ENCODE measurements around the gene TFAP2B.

The TFAP2B gene

GRCh38 chr6:50818673-50819072, at the start of gene TFAP2B:
Gene TFAP2B, plus strand, starts transcription at chr6:50818871. Its CDS starts 21 bp downstream, at chr6:50818892.
- TF ChIP-seq GATA2 (IDR thresholded peaks at IDR 0.05; ENCODE audit: low read depth, low read length) (peak; percentile 39; the same call in 1 of the 2 replicates), GATA3 (IDR thresholded peaks at IDR 0.05; ENCODE audit: low read depth, low read length) (no peak)

DNA sequence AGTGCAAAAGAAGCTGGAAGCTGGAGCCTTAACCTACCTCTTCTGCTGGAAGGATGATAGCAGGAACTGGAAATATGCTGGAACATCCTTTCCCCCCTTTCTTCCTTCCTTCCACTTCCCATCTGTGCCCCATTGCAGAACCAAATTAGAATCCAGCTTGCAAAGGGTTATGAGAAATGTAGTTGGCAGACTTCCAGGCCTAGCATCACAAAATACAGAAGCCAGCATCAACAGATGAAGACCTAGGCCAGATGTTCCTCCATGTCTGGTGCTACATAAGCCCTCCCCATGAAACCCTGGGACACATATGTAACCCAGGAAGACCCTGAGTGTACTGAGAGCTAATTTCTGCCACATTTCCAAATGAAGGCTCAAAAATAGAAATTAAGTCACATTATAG, 40.0 kb upstream of the TFAP2B start:
- TF ChIP-seq GATA3 (IDR thresholded peaks at IDR 0.05; ENCODE audit: low read depth, low read length) (no peak), GATA2 (IDR thresholded peaks at IDR 0.05; ENCODE audit: low read depth, low read length) (no peak)

DNA sequence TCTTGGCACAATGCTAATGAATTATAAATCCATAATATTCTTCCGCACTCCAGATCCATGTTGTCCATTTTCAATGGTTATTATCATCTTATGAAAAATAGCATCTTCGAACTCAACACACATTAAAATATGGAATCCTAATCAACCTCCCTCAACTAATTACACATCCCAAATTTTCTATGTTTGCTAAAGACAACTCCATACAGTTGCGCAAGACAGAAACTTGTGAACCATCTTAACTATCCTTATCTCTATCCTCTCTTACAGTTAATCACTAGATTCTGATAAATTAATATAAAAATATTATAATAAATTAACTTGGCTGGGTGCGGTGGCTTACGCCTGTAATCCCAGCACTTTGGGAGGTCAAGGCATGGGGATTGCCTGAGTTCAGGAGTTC, 38.3 kb upstream of the TFAP2B start:
- TF ChIP-seq GATA3 (IDR thresholded peaks at IDR 0.05; ENCODE audit: low read depth, low read length) = no peak
- TF ChIP-seq GATA2 (IDR thresholded peaks at IDR 0.05; ENCODE audit: low read depth, low read length) = no peak

DNA sequence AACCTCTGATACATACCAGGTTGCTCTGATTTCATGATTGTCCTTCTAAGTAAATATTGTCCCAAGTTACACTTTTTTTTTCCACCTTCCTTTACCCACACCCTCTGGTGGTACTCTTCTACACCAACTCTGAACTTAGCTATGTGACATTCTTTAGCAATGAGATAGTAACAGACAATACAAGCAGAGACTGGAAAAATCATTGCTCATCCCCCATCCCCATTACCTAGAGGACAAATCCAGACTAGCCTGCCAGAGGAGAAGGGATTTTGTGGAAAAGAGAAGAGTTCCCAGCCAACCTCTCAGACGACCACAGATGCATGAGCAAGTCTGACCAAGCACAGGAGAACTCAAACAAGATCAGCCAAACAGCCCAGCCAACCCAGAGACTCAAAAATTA, 32.8 kb upstream of the TFAP2B start:
- TF ChIP-seq GATA3 (IDR thresholded peaks at IDR 0.05; ENCODE audit: low read depth, low read length) = no peak
- no peak for TF ChIP-seq GATA2 (IDR thresholded peaks at IDR 0.05; ENCODE audit: low read depth, low read length)

DNA sequence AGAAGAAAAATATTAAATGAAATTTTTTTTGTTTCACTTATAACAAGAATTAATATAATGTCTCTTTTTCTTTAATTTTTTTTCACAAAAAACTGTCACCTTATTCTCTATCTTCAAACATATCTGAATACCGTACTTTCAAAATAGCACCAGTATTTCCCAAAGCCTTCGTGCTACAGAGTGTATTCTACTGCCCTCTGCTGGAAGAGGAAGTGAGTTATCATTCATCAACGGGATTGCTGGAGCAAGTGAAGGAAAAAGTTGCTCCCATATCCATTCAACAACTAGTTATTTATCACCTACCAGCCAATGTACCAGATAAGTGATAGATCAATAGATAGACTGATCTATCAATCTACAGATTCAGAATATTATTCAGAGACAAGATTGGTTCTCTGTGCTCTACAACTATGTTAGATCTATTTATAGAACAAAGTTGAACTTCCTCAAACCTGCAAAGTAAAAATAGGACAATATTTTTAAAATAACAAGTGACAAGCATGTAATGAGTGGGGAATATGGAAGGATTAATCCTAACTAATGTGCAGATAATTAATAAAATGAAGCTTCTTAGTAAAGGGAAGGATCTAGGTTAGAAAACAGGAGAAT, 26.7 kb upstream of the TFAP2B start:
- TF ChIP-seq GATA2 (IDR thresholded peaks at IDR 0.05; ENCODE audit: low read depth, low read length) (no peak), GATA3 (IDR thresholded peaks at IDR 0.05; ENCODE audit: low read depth, low read length) (0 out of 2 replicates have a peak, but pooled peaks have one; percentile 15)

- no peak for TF ChIP-seq GATA2 (IDR thresholded peaks at IDR 0.05; ENCODE audit: low read depth, low read length)
- TF ChIP-seq GATA3 (IDR thresholded peaks at IDR 0.05; ENCODE audit: low read depth, low read length) = no peak
Measured at GRCh38 chr6:50792771-50793170, 25.9 kb upstream of the TFAP2B start.

- TF ChIP-seq GATA3 (IDR thresholded peaks at IDR 0.05; ENCODE audit: low read depth, low read length) = no peak
- no peak for TF ChIP-seq GATA2 (IDR thresholded peaks at IDR 0.05; ENCODE audit: low read depth, low read length)
Measured at GRCh38 chr6:50795574-50795973, 23.1 kb upstream of the TFAP2B start.

GRCh38 chr6:50804283-50804682, 14.4 kb upstream of the TFAP2B start:
- no peak for TF ChIP-seq GATA2 (IDR thresholded peaks at IDR 0.05; ENCODE audit: low read depth, low read length)
- TF ChIP-seq GATA3 (IDR thresholded peaks at IDR 0.05; ENCODE audit: low read depth, low read length) = no peak

GRCh38 chr6:50807035-50807434, 11.6 kb upstream of the TFAP2B start:
- TF ChIP-seq GATA2 (IDR thresholded peaks at IDR 0.05; ENCODE audit: low read depth, low read length) (no peak), GATA3 (IDR thresholded peaks at IDR 0.05; ENCODE audit: low read depth, low read length) (no peak)

- TF ChIP-seq GATA3 (IDR thresholded peaks at IDR 0.05; ENCODE audit: low read depth, low read length) = no peak
- TF ChIP-seq GATA2 (IDR thresholded peaks at IDR 0.05; ENCODE audit: low read depth, low read length) = peak; percentile 37; the same call in 1 of the 2 replicates
Measured at GRCh38 chr6:50815436-50816114, 3.1 kb upstream of the TFAP2B start.

DNA sequence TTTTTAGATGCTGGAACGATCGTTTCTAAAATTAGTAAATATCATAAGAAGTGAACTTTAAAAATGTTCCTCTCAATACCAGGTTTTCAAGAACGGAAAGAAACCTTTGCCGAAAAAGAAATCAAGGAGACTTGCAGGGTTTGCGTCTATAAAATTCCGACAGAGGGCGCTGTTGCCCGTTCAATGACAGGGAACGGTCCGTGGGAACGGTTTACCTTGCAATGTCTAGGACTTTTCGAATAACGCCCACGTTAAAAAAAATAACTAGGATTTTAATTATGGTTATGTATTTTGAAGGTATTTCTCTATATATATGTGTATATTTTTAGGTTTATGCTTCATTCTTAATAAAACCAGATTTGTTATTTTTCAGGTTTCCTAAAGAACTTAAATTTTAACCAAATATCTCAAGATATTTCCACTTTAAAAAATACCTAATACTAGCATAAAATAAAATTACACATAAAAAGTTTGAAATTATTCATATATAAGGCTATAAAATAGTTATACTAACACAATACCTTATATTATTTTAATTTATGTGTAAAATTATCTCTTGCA, 2.5 kb upstream of the TFAP2B start:
- TF ChIP-seq GATA2 (IDR thresholded peaks at IDR 0.05; ENCODE audit: low read depth, low read length) = no peak
- TF ChIP-seq GATA3 (IDR thresholded peaks at IDR 0.05; ENCODE audit: low read depth, low read length) = no peak

DNA sequence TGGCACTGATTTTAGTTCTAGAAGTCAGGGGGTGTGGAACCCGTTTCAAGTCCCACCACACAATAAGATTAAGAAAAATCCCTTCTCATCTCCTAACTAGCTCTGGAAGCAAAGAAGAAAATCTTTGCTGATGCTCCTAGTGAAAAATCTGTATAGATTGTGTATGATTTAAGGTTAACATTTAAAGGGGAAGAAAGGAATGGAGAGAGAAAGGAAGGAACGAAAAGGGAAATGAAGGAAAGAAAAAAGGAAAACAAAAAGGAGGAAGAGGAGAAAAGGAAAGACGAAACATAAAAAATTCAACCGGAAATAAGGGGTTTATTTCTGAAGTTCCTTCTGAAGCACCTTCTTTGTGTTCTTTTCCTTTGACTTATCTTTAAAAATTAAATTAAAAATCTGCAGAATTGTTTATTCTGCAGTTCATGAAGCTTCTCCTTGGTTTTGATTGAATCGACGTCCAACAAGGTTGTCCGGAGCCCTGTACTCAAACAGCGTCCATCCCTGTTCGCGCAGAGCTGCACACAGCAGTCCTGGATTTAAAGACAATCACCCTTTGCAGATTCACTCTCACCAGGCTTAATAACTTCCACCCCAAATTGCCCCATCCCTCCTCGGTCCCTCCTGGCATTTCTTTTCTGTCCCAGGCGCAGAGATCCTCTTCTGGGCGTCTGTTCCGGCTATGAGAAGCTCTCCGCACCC, 1.6 kb upstream of the TFAP2B start:
- no peak for TF ChIP-seq GATA2 (IDR thresholded peaks at IDR 0.05; ENCODE audit: low read depth, low read length)

- TF ChIP-seq GATA3 (IDR thresholded peaks at IDR 0.05; ENCODE audit: low read depth, low read length) (no peak), GATA2 (IDR thresholded peaks at IDR 0.05; ENCODE audit: low read depth, low read length) (no peak)
Measured at GRCh38 chr6:50817646-50817950, 1.1 kb upstream of the TFAP2B start.

DNA sequence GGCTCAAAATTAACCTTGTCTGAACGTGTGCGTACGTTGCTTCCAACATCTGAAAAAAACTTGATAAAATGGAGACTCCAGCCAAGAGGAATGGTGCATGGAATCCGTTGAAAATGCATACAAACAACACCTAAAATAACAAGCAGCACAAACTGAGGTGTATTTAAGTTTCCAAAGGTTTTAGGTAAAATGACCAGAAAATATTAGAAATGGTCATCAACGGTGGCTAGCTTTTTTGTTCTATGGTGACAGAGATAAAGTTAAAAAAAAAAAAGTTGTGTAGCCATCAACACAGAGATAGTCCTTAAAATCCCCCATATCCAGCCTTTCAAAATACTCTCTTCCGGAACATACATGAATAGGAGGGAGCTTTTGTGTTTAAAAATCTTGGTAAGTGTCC, 651 bp upstream of the TFAP2B start:
- TF ChIP-seq GATA2 (IDR thresholded peaks at IDR 0.05; ENCODE audit: low read depth, low read length) = no peak
- no peak for TF ChIP-seq GATA3 (IDR thresholded peaks at IDR 0.05; ENCODE audit: low read depth, low read length)

DNA sequence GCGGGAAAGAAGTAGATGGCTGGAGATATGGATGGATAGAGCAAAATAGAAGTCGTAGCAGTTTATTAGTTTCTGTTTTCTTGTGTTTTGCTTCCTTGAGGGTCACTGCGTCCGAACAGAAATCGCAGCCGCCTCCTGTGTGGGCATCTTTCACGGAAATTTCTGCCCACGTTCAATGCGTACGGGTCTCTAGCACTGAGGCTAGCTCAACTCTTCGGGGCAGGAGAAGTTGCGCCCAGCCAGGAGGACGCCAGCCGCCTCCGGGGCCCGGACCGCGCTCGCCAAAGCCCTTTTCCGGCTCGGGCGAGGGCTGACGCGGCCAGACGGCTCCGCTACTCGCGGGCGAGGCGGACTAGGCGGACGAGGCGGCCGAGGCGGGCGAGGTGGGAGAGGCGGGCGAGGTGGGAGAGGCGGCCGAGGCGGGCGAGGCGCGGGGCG, 814 bp downstream of the TFAP2B start:
- no peak; the same call in 1 of the 2 replicates for TF ChIP-seq GATA3 (IDR thresholded peaks at IDR 0.05; ENCODE audit: low read depth, low read length)
- peak; percentile 49; the same call in 1 of the 2 replicates for TF ChIP-seq GATA2 (IDR thresholded peaks at IDR 0.05; ENCODE audit: low read depth, low read length)
